Karpas-422 (cell line): Measurements from ENCODE around the gene CFAP73. TPM values are rescaled to one million over a fixed set of nuclear protein-coding genes. Genes with fewer than 3 reads are reported as not detected.

ENCODE experiments used
- DNase-seq: peaks from one replicate; pipeline ENCODE4 v3.0.0-alpha.2; 2015
- H2AFZ ChIP-seq: fragments of 200-600 bp; sonication (generic); 2 replicates; pipeline ENCODE4 v1.6.1; 2014; ENCODE audit warnings: antibody characterized with exemption, low read length, mixed read lengths
- H3K27ac ChIP-seq: fragments of 200-600 bp; sonication (generic); 2 replicates; pipeline ENCODE4 v1.5.1; 2014; ENCODE audit warnings: mild to moderate bottlenecking, low read length, moderate library complexity
- H3K27me3 ChIP-seq: fragments of 200-600 bp; sonication (generic); 2 replicates; pipeline ENCODE4 v1.6.1; 2014; ENCODE audit warnings: low read length, mixed read lengths
- H3K36me3 ChIP-seq: fragments of 200-600 bp; sonication (generic); 2 replicates; pipeline ENCODE4 v1.6.1; 2014; ENCODE audit warnings: low read length, mixed read lengths; ENCODE audit not compliant: insufficient read depth
- H3K4me1 ChIP-seq: fragments of 200-600 bp; sonication (generic); 2 replicates; pipeline ENCODE4 v1.6.1; 2014; ENCODE audit warnings: mild to moderate bottlenecking, low read length, mixed read lengths
- H3K4me2 ChIP-seq: fragments of 200-600 bp; sonication (generic); 2 replicates; pipeline ENCODE4 v1.6.1; 2014; ENCODE audit warnings: low read length, low read depth, mild to moderate bottlenecking; ENCODE audit not compliant: poor library complexity, severe bottlenecking
- H3K4me3 ChIP-seq: fragments of 200-600 bp; sonication (generic); 2 replicates; pipeline ENCODE4 v1.5.1; 2014; ENCODE audit warnings: mild to moderate bottlenecking, antibody characterized with exemption, low read length, mixed read lengths
- H3K79me2 ChIP-seq: fragments of 200-600 bp; sonication (generic); 2 replicates; pipeline ENCODE4 v1.6.1; 2014; ENCODE audit warnings: mild to moderate bottlenecking, low read length, mixed read lengths
- H3K9ac ChIP-seq: fragments of 200-600 bp; sonication (generic); 2 replicates; pipeline ENCODE4 v1.6.0; 2014; ENCODE audit warnings: low read length
- H3K9me2 ChIP-seq: fragments of 200-600 bp; sonication (generic), shearing (Covaris generic); replicated peaks from 2 replicates; pipeline ENCODE4 v1.6.0; 2014; ENCODE audit warnings: mild to moderate bottlenecking, low read length, moderate library complexity; ENCODE audit not compliant: insufficient read depth
- H3K9me3 ChIP-seq: fragments of 300-700, 200-600 bp; sonication (generic); 2 replicates; pipeline ENCODE4 v1.6.1; 2014; ENCODE audit warnings: low read length, mixed read lengths
- H4K20me1 ChIP-seq: fragments of 200-600 bp; sonication (generic); 2 replicates; pipeline ENCODE4 v1.6.1; 2014; ENCODE audit warnings: mild to moderate bottlenecking, antibody characterized with exemption, low read length, low read depth; ENCODE audit not compliant: insufficient read depth
- total RNA-seq: library from RNA; depleted of rRNA; stranded (reverse); fragments of >200 nt; shearing (Covaris generic); gene quantifications from 2 replicates; pipeline ENCODE4 v1.2.3, GENCODE V29; 2014; ENCODE audit warnings: low replicate concordance

The CFAP73 gene
- total RNA-seq, 1 experiment from 2014 or later: not detected

DNA sequence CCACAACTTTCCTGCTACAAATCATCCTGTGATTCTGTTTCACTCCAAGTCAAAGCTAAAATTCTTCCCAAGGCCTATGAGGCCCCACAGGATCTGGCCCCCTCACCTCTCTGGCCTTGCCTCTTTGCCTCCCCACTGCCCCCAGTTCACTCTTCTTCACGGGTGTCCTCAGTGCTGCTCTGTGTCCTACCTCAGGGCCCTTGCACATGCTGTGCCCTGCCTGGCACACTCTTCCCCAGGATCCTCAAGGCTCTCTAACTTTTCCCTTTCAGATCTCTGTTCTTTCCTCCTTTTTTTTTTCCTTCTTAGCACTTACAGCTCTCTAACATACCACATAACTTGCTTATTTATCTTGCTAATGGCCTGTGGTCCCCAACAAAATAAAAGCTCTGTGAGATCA, 43.2 kb upstream of the CFAP73 start:
- no peak overlapping the region for H3K27ac ChIP-seq
- H4K20me1 ChIP-seq: 0 out of 2 replicates have a peak, but pooled peaks cover 3% of the 10 kb centered on the region
- H3K79me2 ChIP-seq: no peaks in the 10 kb centered on the region
- H3K9ac ChIP-seq: no peak overlapping the region
- no peaks in the 10 kb centered on the region for H3K27me3 ChIP-seq
- no peak for DNase-seq
- no peak overlapping the region for H3K4me2 ChIP-seq
- H3K9me2 ChIP-seq: no peaks in the 10 kb centered on the region
- H3K4me3 ChIP-seq: no peak overlapping the region
- no peaks in the 10 kb centered on the region for H3K9me3 ChIP-seq
- H3K36me3 ChIP-seq: no peaks in the 10 kb centered on the region
- H2AFZ ChIP-seq: no peak overlapping the region
- peaks cover 7% of the 10 kb centered on the region for H3K4me1 ChIP-seq

DNA sequence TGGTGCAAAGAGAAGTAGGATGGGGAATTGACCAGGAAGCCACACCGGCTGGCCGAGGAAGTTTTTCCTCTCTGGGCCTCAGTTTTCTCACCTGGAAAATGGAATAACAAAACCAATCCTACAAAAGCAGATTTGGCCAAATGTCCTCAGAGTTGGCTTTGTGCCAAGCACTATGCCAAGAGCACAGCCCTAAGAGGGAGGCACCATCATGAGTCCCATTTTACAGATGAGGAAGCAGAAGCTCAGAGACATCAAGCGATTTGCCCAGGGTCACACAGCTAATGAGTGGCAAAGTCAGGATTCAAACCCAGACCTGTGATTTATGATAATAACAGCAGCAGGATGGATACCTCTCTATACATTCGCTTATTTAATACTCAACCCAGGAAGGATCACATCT, 41.2 kb upstream of the CFAP73 start:
- Histone ChIP-seq H3K4me2 (no peak overlapping the region), H3K4me3 (no peak overlapping the region), H3K4me1 (peaks cover 7% of the 10 kb centered on the region), H3K79me2 (no peaks in the 10 kb centered on the region), H3K27me3 (no peaks in the 10 kb centered on the region), H2AFZ (no peak overlapping the region), H3K9me2 (no peaks in the 10 kb centered on the region), H3K36me3 (no peaks in the 10 kb centered on the region), H3K9ac (no peak overlapping the region), H3K27ac (no peak overlapping the region), H4K20me1 (0 out of 2 replicates have a peak, but pooled peaks cover 3% of the 10 kb centered on the region), H3K9me3 (no peaks in the 10 kb centered on the region)
- DNase-seq: no peak

DNA sequence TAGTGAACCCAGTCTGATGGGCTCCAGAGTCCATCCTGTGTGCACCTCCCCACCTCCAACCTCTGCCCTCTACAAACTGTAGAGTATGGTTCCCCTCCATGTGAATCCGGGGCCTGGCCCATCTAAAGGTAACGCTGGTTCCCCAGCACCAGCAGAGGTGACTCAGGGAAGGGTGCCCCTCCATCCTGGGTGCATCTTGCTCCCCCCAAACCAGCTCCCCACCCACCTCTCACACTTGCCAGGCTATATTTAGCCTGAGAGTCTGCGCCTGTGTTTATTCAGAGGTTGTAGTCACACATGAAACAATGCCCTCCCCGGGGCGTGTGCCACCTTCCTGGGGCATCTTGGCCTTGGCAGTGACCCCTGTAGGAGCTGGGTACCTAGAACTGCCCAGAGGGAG, 40.2 kb upstream of the CFAP73 start:
- DNase-seq: no peak
- H2AFZ ChIP-seq: no peak overlapping the region
- H3K27ac ChIP-seq: no peak overlapping the region
- no peaks in the 10 kb centered on the region for H3K9me2 ChIP-seq
- H3K36me3 ChIP-seq: no peaks in the 10 kb centered on the region
- H4K20me1 ChIP-seq: 0 out of 2 replicates have a peak, but pooled peaks cover 3% of the 10 kb centered on the region
- H3K27me3 ChIP-seq: no peaks in the 10 kb centered on the region
- no peaks in the 10 kb centered on the region for H3K79me2 ChIP-seq
- no peak overlapping the region for H3K4me3 ChIP-seq
- H3K9ac ChIP-seq: no peak overlapping the region
- no peaks in the 10 kb centered on the region for H3K9me3 ChIP-seq
- no peaks in the 10 kb centered on the region for H3K4me1 ChIP-seq
- H3K4me2 ChIP-seq: no peak overlapping the region

DNA sequence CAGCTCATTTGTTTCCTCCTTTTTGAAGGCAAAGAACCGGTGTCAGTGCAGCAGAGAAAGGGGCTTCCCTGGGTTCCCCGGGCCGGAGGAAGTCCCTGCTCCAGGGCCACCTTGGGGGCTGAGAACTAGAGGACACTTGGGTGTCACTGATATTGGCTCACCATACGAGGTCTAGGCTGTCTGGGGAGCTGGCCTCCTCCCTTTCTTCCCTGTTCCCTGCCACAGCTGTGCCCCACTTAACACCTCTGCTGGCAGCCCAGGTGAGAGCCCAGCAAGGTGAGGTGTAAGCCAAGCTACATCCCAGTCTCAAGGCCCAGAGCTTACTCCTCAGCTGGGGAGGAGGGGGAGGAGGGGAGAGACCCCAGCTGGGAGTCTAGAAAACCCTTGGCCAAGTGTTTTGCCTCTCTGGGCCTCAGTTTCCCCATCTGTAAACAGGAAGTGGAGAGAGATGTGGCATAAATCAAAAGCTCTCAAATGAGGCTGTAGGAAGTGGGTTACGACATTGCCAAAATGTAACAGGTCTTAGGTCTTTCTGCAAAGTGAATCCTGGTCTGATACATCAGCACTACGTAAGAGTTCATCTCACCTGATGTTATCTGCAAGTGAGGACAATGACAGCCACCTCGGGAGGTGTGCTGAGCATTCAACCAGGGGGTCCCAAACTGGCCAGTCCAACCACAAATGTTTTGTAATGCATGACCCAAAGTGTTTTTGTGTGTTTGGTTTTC, 39.5 kb upstream of the CFAP73 start:
- Histone ChIP-seq H3K4me2 (no peak overlapping the region), H3K9me2 (no peaks in the 10 kb centered on the region), H3K9me3 (no peaks in the 10 kb centered on the region), H2AFZ (no peak overlapping the region), H3K4me3 (no peak overlapping the region), H3K27ac (no peak overlapping the region), H3K36me3 (no peaks in the 10 kb centered on the region), H3K9ac (no peak overlapping the region), H3K27me3 (no peaks in the 10 kb centered on the region), H4K20me1 (0 out of 2 replicates have a peak, but pooled peaks cover 3% of the 10 kb centered on the region), H3K79me2 (no peaks in the 10 kb centered on the region), H3K4me1 (no peaks in the 10 kb centered on the region)
- no peak for DNase-seq

DNA sequence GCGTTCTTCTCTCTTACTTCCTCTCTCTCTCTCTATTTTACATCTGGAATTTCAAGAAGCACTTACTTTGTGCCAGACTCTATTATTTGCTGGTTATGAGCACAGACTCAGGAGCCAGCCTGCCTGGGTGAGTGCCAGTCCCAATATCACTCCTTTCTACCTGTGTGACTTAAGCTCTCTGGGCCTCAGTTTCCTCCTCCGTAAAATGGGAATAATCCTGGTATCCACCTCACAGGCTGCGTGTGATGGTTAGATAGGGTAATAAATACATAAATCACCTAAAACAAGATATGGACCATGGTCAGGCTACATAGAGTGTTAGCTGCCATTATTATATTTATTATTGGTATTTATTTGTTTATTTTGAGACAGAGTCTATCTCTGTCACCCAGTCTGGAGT, 38.3 kb upstream of the CFAP73 start:
- no peaks in the 10 kb centered on the region for H3K79me2 ChIP-seq
- no peaks in the 10 kb centered on the region for H3K9me2 ChIP-seq
- 0 out of 2 replicates have a peak, but pooled peaks cover 3% of the 10 kb centered on the region for H4K20me1 ChIP-seq
- no peak overlapping the region for H3K4me2 ChIP-seq
- H3K27me3 ChIP-seq: no peaks in the 10 kb centered on the region
- H3K9me3 ChIP-seq: no peaks in the 10 kb centered on the region
- H3K4me1 ChIP-seq: no peaks in the 10 kb centered on the region
- no peaks in the 10 kb centered on the region for H3K36me3 ChIP-seq
- H3K4me3 ChIP-seq: no peak overlapping the region
- H2AFZ ChIP-seq: no peak overlapping the region
- no peak overlapping the region for H3K27ac ChIP-seq
- DNase-seq: no peak
- no peak overlapping the region for H3K9ac ChIP-seq

DNA sequence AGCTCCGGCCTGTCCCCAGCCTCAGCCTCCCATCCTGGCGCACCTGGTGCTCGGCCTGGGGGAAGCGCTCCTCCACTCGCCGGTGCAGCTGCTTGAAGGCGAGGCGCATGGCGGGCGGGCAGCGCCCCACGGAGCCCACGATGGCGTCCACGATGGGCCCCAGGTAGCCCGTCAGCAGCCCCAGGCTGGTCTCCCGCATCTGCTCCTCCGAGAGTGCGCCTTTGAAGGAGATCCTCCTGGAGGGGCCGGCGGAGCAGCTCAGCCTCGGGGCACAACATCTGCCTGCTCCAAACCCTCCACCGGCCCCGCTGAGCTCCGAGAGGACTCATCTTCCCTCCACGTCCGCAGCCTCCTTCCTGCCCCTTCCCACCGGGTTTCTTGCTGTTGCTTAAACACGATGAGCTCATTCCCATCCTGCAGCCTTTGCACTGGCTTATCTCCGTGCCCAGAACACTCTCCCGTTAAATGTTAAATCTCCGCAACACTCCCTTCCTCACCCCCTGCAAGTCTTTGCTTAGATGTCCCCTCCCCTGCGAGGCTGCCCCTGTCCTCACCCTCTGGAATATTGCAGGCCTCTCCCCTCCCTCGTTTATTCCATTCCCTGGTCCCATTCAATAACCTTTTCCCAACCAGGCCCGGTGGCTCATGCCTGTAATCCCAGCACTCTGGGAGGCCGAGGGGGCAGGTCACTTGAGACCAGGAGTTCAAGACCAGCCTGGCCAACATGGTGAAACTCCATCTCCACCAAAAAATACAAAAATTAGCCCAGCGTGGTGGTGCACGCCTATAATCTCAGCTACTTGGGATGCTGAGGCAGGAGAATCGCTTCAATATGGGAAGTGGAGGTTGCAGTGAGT, 37.3 kb upstream of the CFAP73 start:
- Histone ChIP-seq H3K27me3 (no peaks in the 10 kb centered on the region), H3K4me1 (peaks cover 3% of the 10 kb centered on the region), H4K20me1 (0 out of 2 replicates have a peak, but pooled peaks cover 3% of the 10 kb centered on the region), H3K4me2 (no peak overlapping the region), H3K9me2 (no peaks in the 10 kb centered on the region), H3K27ac (no peak overlapping the region), H3K79me2 (no peaks in the 10 kb centered on the region), H2AFZ (no peak overlapping the region), H3K9me3 (no peaks in the 10 kb centered on the region), H3K36me3 (no peaks in the 10 kb centered on the region), H3K9ac (no peak overlapping the region), H3K4me3 (no peak overlapping the region)
- DNase-seq: no peak

DNA sequence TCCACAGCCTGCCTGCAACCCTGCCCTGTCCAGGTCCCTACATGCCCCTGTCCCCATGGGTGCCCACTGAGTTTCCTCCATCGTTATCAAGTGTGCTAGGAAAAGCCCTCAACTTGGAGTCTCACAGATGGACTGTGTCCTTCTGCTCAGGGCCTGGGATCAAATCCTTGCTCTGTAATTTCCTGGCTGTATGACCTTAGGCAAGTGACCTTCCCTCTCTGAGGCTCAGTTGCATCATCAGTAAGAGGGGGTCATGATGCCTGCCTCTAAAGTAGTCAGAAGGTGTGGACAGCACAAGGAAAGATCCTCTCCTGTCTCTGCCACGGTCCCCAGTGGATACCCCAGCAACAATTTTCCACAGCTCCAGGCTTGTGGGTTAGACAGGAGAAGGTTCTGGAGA, 36.1 kb upstream of the CFAP73 start:
- DNase-seq: no peak
- no peak overlapping the region for H3K9ac ChIP-seq
- H4K20me1 ChIP-seq: 0 out of 2 replicates have a peak, but pooled peaks cover 3% of the 10 kb centered on the region
- no peak overlapping the region for H2AFZ ChIP-seq
- peaks cover 9% of the 10 kb centered on the region for H3K4me1 ChIP-seq
- no peak overlapping the region for H3K4me2 ChIP-seq
- no peaks in the 10 kb centered on the region for H3K36me3 ChIP-seq
- H3K27ac ChIP-seq: no peak overlapping the region
- no peaks in the 10 kb centered on the region for H3K79me2 ChIP-seq
- H3K4me3 ChIP-seq: no peak overlapping the region
- H3K27me3 ChIP-seq: no peaks in the 10 kb centered on the region
- H3K9me3 ChIP-seq: no peaks in the 10 kb centered on the region
- no peaks in the 10 kb centered on the region for H3K9me2 ChIP-seq

DNA sequence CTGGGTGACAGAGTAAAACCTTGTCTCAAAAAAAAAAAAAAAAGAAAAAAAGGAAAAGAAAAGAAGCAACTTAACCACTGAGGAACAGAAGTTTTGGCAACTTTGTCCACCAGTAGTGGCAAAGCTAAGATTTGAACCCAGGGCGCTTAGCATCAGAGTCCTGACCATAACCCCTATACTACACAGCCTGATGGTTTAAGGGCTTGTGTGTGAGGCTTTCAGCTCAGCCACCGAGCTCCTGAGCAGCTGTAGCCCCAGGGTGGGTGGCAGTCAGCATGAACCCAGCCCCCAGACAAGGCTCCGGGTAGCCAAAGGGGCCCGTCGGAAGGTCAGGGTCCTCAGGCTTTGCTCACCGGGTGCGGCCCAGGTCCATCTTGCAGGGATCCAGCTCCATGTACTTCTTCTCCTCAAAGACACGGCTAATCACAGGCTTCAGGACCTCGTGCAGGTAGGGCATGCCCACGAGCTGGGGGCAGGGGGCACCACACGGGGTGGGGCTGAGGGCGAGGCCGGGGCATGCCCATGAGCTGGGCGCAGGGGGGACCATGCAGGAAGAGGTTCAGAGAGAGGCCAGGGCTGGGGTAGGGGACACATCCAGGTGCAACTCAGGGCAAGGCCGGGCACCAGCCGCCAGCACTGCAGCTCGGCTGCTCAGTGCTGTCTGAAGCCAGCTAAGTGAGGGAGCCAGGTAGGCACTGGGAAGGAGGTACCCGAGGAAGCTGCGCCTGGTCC, 34.9 kb upstream of the CFAP73 start:
- no peak overlapping the region for H3K4me2 ChIP-seq
- H3K4me1 ChIP-seq: peaks cover 9% of the 10 kb centered on the region
- no peak overlapping the region for H2AFZ ChIP-seq
- H3K9me3 ChIP-seq: no peaks in the 10 kb centered on the region
- no peaks in the 10 kb centered on the region for H3K27me3 ChIP-seq
- no peak overlapping the region for H3K9ac ChIP-seq
- no peaks in the 10 kb centered on the region for H3K79me2 ChIP-seq
- DNase-seq: no peak
- no peaks in the 10 kb centered on the region for H3K9me2 ChIP-seq
- H3K36me3 ChIP-seq: no peaks in the 10 kb centered on the region
- 0 out of 2 replicates have a peak, but pooled peaks cover 3% of the 10 kb centered on the region for H4K20me1 ChIP-seq
- H3K27ac ChIP-seq: no peak overlapping the region
- H3K4me3 ChIP-seq: no peak overlapping the region
